Fibroblast of the aortic adventitia (primary cell): Measurements from ENCODE around the gene SNX18. TPM values are rescaled to one million over a fixed set of nuclear protein-coding genes. Genes with fewer than 3 reads are reported as not detected.
A peak's percentile ranks its signal among the peaks of the same experiment; 100 is the strongest.

Experiments used
- DNase-seq: peaks from one replicate; pipeline ENCODE4 v3.0.0-alpha.2; 2010; ENCODE audit warnings: low read depth
- H3K4me3 ChIP-seq: 2 replicates; pipeline ENCODE4 v1.5.1; 2011; ENCODE audit warnings: low read depth, mild to moderate bottlenecking, control low read depth, low read length, moderate library complexity
- CTCF ChIP-seq: IDR thresholded peaks from 2 replicates; pipeline ENCODE4 v1.5.1; 2011; ENCODE audit warnings: mild to moderate bottlenecking, low read length, control low read depth, inconsistent platforms; ENCODE audit not compliant: insufficient read depth
- total RNA-seq: library from RNA; depleted of rRNA; stranded (reverse); fragments of >200 nt; gene quantifications from 2 replicates; pipeline ENCODE4 v1.2.3, GENCODE V29; 2012; ENCODE audit warnings: low replicate concordance

SNX18 gene
- total RNA-seq, 1 donor = 38.8 TPM

DNA sequence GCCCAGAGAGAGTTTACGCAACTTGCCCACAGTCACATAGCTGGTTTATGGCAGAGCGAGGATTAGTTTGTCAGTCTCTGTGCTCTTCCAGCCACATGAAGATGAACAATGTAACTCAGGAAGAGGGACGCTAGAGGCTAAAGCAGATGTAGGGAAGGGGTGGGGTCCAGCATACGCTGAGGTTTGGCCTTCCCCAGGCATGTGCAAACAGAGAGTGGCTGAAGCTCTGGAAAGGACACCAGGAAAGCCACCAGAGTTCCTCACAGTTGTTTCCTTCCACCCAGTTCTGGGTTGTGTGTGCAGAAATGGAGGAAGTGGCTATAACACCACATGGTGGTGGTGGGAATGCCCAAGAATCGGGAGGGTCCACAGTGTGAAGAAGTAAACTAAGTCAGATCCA, 60.0 kb downstream of the SNX18 start:
- TF ChIP-seq CTCF = no peak
- H3K4me3 ChIP-seq = no peak overlapping the region
- no peak for DNase-seq

DNA sequence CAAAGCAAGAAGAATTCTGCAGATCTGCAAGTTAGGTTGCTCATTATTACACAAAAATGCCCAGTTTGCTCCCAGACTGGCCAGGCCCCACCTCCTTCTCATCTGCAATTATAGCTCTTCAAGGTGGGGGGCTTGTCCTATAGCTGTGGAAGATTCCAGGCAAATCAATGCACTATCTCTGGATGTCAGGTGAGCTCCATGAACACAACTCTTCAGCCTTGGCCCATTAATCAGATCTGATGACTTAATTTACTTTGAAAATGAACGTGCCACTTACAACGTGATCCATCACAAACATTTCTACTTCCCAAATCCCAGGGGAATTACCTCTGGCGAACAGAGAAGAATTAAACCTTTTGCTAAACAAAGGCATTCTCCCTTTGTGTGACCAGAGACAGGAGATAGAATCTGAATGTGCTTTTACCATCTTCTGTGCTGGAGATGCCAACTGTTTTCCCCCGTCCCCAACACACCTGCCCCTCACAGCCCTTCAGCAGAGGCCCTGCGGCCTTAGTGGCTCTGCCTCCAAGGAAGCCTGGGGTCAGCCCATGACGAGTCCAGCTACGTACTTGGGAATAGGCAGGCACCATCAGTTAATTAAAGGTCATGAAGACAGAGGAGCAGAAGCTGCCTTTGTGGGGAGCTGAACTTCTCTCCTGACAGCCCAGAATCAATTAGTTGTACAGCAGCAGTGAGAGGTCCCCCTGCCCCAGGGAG, 60.5 kb downstream of the SNX18 start:
- no peak for TF ChIP-seq CTCF
- H3K4me3 ChIP-seq = no peak overlapping the region
- no peak for DNase-seq

DNA sequence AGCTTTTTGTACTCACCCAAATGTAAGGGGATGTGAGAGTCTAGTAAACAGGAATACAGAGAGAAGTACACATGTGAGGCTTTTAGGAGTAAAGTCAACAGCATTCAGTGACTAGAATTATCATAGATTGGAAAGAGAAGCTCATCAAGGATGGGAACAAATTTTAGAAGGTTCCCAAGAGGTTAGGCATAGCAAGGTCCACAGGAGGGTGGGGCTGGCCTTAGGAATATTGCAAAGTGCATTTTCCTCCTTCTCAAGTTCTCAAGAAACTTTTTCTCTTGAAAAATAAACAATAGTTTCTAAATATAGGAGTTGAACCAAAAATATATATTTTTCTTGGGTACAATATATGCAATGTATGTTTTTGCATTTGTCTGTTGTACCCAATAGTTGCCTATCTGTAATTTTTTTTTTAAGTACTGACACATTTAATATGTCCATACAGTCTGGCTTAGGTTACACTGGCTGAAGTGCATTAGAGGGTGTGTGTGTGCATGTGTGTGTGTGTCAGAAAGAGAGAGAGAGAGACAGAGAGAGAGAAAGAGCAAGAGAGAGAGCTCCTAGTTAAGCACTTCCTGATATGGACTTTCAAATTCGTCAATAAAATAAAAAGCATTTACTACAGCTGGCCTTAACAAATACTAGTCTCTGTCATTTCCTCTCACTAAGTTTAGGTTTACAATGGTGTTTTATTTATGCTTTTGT, 62.2 kb downstream of the SNX18 start:
- no peak for TF ChIP-seq CTCF
- H3K4me3 ChIP-seq = no peak overlapping the region
- peak; percentile 14 for DNase-seq

GRCh38 chr5:54580997-54581811, 63.6 kb downstream of the SNX18 start:
- peak; percentile 72 for DNase-seq
- no peak for TF ChIP-seq CTCF
- H3K4me3 ChIP-seq = no peak overlapping the region

DNA sequence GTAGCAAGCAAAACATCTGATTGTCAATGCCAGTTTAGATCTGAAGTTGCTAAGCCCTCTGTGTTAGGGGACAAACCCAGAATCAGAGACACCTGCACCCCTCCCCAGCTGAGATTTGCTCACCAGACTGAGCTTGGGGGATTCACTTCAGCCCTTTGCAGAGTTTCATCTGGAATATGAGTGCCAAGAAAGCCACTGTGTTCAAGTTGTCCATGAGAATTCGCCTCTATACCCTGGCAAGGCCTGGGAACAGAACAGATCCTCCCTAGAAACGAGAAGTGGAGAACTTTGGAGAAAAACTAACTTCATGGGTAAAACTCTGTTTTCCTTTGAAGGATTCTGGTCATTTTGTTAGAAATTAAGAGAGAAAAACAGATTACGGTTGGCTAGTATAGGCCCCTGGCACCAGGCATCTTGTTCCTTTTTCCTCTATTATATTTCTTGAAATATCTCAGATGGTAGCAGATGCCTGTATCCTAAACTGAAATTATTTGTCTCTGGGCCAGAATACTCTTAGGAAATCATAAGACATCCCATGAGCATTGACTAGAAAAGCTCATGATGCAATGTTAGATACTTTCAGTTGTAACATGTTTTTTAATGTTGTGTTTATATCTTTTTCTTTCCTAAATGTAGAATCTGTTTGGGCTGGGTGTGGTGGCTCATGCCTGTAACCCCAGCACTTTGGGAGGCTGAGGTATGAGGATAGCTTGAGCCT, 64.4 kb downstream of the SNX18 start:
- H3K4me3 ChIP-seq = no peak overlapping the region
- DNase-seq = peak; percentile 86
- TF ChIP-seq CTCF = no peak

DNA sequence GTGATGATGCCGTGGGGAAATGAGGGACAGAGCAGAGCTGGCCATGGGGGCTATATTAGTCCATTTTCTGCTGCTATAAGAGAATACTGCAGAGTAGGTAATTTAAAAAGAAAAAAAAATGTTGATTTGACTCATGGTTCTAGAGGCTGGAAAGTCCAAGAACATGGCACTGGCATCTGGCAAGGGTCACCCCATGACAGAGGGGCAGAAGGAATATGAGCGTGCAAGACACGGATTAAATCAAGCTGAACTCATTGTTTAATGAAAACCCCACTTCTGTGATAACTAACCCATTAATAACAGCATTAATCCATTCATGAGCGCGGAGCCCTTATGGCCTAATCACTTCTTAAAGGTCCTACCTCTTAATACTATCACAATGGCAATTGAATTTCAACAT, 68.8 kb downstream of the SNX18 start:
- no peak for TF ChIP-seq CTCF
- H3K4me3 ChIP-seq = no peak overlapping the region
- no peak for DNase-seq
